GM12878 (cell line): ENCODE measurements around the gene PTPRN2. TPM values are rescaled to one million over a fixed set of nuclear protein-coding genes. Genes with fewer than 3 reads are reported as not detected.

ENCODE experiments used
- ATAC-seq: fragments of 200-7000 bp; cut with Tn5 transposase; 3 replicates; pipeline ENCODE4 v1.9.1; 2020; ENCODE audit warnings: mild to moderate bottlenecking, moderate library complexity
- BruUV-seq: library from RNA; stranded (reverse); fragments of 400-500 nt; replicated peaks from 2 replicates; lab custom pipeline; 2021; lab: Mats Ljungman, UMichigan
- CTCF ChIA-PET: fragments of 300-600 bp; sonication (Branson Sonifier 250); formaldehyde crosslinking; extraction: SDS; loops from one replicate; lab custom pipeline; 2021; ENCODE audit warnings: inconsistent platforms; lab: Yijun Ruan, JAX
- POLR2A ChIA-PET: fragments of 350-600 bp; formaldehyde crosslinking; extraction: SDS; loops from one replicate; lab custom pipeline; 2021; ENCODE audit warnings: inconsistent platforms; lab: Charles Lee
- RAD21 ChIA-PET: fragments of 300-600 bp; sonication (Branson Sonifier 250); formaldehyde crosslinking; loops from one replicate; lab custom pipeline; 2023; ENCODE audit warnings: antibody characterized with exemption; ENCODE audit not compliant: unreplicated experiment; lab: Charles Lee
- SMC1A ChIA-PET: fragments of 300-600 bp; sonication (Branson Sonifier 250); formaldehyde crosslinking; loops from one replicate; lab custom pipeline; 2023; ENCODE audit not compliant: unreplicated experiment, uncharacterized antibody; lab: Charles Lee
- DNase-seq: peaks from one replicate; pipeline ENCODE4 v3.0.0-alpha.2; 2011; ENCODE audit warnings: low read depth, low spot score
- FAIRE-seq: peaks from 3 replicates; lab custom pipeline; 2011; peaks lifted over from hg19 to GRCh38; lab: Jason Lieb, UNC
- H2AFZ ChIP-seq: 2 replicates; pipeline ENCODE4 v1.6.0; 2011; ENCODE audit warnings: low read depth, low read length, control low read depth; ENCODE audit not compliant: control insufficient read depth
- H3K27ac ChIP-seq: 2 replicates; pipeline ENCODE4 v1.5.1; 2011; ENCODE audit warnings: control low read depth; ENCODE audit not compliant: control insufficient read depth, insufficient read depth
- H3K27me3 ChIP-seq, 2 experiments: replicated peaks in 1 of 2; 2 replicates each; pipeline versions ENCODE4 v1.6.0 to v1.6.1; 2011; ENCODE audit warnings: low read length in 1 of 2; ENCODE audit not compliant: control insufficient read depth in 2 of 2, insufficient read depth in 2 of 2
- H3K36me3 ChIP-seq, 2 experiments: 2 replicates each; pipeline ENCODE4 v1.5.1; 2011; ENCODE audit warnings: low read length in 1 of 2; ENCODE audit not compliant: control insufficient read depth in 2 of 2, insufficient read depth in 2 of 2
- H3K4me1 ChIP-seq: 2 replicates; pipeline ENCODE4 v1.6.1; 2011; ENCODE audit warnings: mild to moderate bottlenecking, low read length, moderate library complexity, mixed read lengths; ENCODE audit not compliant: control insufficient read depth, insufficient read depth
- H3K4me2 ChIP-seq: 2 replicates; pipeline ENCODE4 v1.6.0; 2011; ENCODE audit warnings: control low read depth; ENCODE audit not compliant: control insufficient read depth, insufficient read depth
- H3K4me3 ChIP-seq: fragments of 200-600 bp; sonication (generic); 2 replicates; pipeline ENCODE4 v1.5.1; 2016
- H3K79me2 ChIP-seq: 2 replicates; pipeline ENCODE4 v1.6.0; 2011; ENCODE audit warnings: low read length; ENCODE audit not compliant: control insufficient read depth, insufficient read depth
- H3K9ac ChIP-seq: 2 replicates; pipeline ENCODE4 v1.8.0; 2011; ENCODE audit warnings: low read length, control low read depth, mixed read lengths; ENCODE audit not compliant: control insufficient read depth, insufficient read depth
- H3K9me3 ChIP-seq: replicated peaks from 3 replicates; pipeline ENCODE4 v1.5.1; 2011; ENCODE audit warnings: mild to moderate bottlenecking, low read length; ENCODE audit not compliant: control insufficient read depth, insufficient read depth
- H4K20me1 ChIP-seq: 2 replicates; pipeline ENCODE4 v1.6.0; 2011; ENCODE audit not compliant: control insufficient read depth, insufficient read depth
- ASH2L ChIP-seq: fragments of 300-600, 200-600 bp; sonication (generic); IDR thresholded peaks from 2 replicates; pipeline ENCODE4 v1.6.1; 2017; ENCODE audit warnings: low read depth, mild to moderate bottlenecking, borderline replicate concordance
- BACH1 ChIP-seq: fragments of 450-650 bp; IDR thresholded peaks from 2 replicates; pipeline ENCODE4 v1.6.1; 2017; ENCODE audit warnings: mild to moderate bottlenecking, borderline replicate concordance
- CEBPB ChIP-seq, 2 experiments: fragments of 150-350 bp in 1 of 2; IDR thresholded peaks; 2 replicates each; pipeline ENCODE4 v1.6.1; 2012 to 2014; ENCODE audit warnings: low read depth in 2 of 2, low read length in 2 of 2, borderline replicate concordance in 1 of 2, inconsistent platforms in 1 of 2
- HDGF ChIP-seq: fragments of 450-650 bp; IDR thresholded peaks from 2 replicates; pipeline ENCODE4 v1.6.1; 2016; ENCODE audit warnings: antibody characterized with exemption
- NFIC ChIP-seq: IDR thresholded peaks from 2 replicates; pipeline ENCODE4 v1.6.1; 2012; ENCODE audit warnings: low read depth, mild to moderate bottlenecking, inconsistent platforms, low read length, moderate library complexity
- NFYA ChIP-seq: IDR thresholded peaks from 2 replicates; pipeline ENCODE4 v1.6.1; 2011; ENCODE audit warnings: low read depth, mild to moderate bottlenecking, low read length, improper control_type of control experiment, borderline replicate concordance
- NR2C2 ChIP-seq: IDR thresholded peaks from 2 replicates; pipeline ENCODE4 v1.6.1; 2011; ENCODE audit warnings: borderline replicate concordance, low read depth; ENCODE audit not compliant: control insufficient read depth, insufficient read length
- PML ChIP-seq: IDR thresholded peaks from 2 replicates; pipeline ENCODE4 v1.6.1; 2012; ENCODE audit warnings: low read length, inconsistent platforms
- POLR2AphosphoS5 ChIP-seq: IDR thresholded peaks from 2 replicates; pipeline ENCODE4 v1.6.1; 2011; ENCODE audit warnings: mild to moderate bottlenecking, low read length, inconsistent platforms
- SRF ChIP-seq, 2 experiments: IDR thresholded peaks; 2 replicates each; pipeline ENCODE4 v1.6.1; 2011; ENCODE audit warnings: low read depth in 2 of 2, low read length in 2 of 2, mild to moderate bottlenecking in 1 of 2, moderate library complexity in 1 of 2
- STAT1 ChIP-seq: fragments of 450-650 bp; conservative IDR thresholded peaks from 2 replicates; pipeline ENCODE4 v1.6.1; 2014; ENCODE audit warnings: antibody characterized with exemption, mild to moderate bottlenecking
- ZNF274 ChIP-seq: IDR thresholded peaks from one replicate; pipeline ENCODE4 v1.8.0; 2011; ENCODE audit not compliant: insufficient read length, insufficient read depth
- WGBS: methylation state at CpG from one replicate; pipeline ENCODE4 v1.1.6; 2016; ENCODE audit warnings: low lambda C conversion rate; ENCODE audit not compliant: insufficient replicate concordance, insufficient coverage; ENCODE audit errors: missing lambda C conversion rate; 5-methylcytosine and 5-hydroxymethylcytosine counted together
- in situ Hi-C: fragments of 300-500 bp; cut with MboI; formaldehyde crosslinking; loops from 9 replicates; pipeline ENCODE4 v1.14.3; 2018; ENCODE audit warnings: mixed read lengths
- intact Hi-C: fragments of 100-400 bp; cut with micrococcal nuclease; formaldehyde crosslinking; loops from one replicate; pipeline ENCODE4 v1.14.2; 2022; ENCODE audit not compliant: unreplicated experiment
- polyA plus RNA-seq, 11 experiments: library from polyadenylated mRNA; depleted of rRNA in 4 of 11; unstranded in 6 of 11; stranded (reverse) in 5 of 11; fragments of >200 nt; fragmentation: Nextera tagmentation in 4 of 11; fragmentation: Illumina TruSeq in 1 of 11; extraction: Ambion mirVana in 4 of 11; extraction: Trizol in 1 of 11; gene quantifications; 1 replicate in 1 of 11; 2 replicates in 10 of 11; pipeline versions ENCODE4 v1.2.1 to v1.2.3, GENCODE V29; 2011 to 2016; ENCODE audit warnings: inconsistent platforms in 2 of 11, missing spikeins in 2 of 11, low read depth in 1 of 11
- total RNA-seq, 4 experiments: library from RNA; depleted of rRNA in 3 of 4; stranded (reverse); fragments of >200 nt in 3 of 4; fragmentation: Illumina TruSeq in 1 of 4; extraction: Trizol in 1 of 4; gene quantifications; 2 replicates each; pipeline versions ENCODE4 v1.2.1 to v1.2.3, GENCODE V29; 2013 to 2021
- TF ChIP-seq, protein P1 (sequence below): IDR thresholded peaks from 2 replicates; pipeline ENCODE4 v1.6.1; 2012; ENCODE audit warnings: low read length, inconsistent platforms
- TF ChIP-seq, protein P2 (sequence below): IDR thresholded peaks from 2 replicates; pipeline ENCODE4 v1.6.1; 2011; ENCODE audit warnings: mild to moderate bottlenecking, low read depth, low read length, moderate library complexity; ENCODE audit not compliant: insufficient replicate concordance

Gene PTPRN2
- total and polyA plus RNA-seq, 10 of the 15 experiments (the other 5 are each of a cell fraction or from before 2014, with no cell fraction given), result 5.4 TPM; not detected in 9

DNA sequence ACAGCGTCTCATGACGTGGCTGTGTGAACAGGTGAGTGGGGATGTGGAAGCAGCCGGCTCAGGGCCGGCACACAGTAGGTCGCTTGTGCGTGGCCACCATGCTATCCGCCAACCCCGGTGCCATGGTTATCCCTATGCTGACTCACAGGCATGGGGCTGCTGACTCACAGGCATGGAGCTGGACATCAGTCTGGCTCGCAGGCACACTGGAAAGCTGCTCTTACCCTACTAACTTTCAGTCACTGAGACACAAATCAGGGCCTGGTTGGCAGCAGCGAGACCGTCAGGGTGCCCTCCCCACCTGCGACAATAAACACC, 341.9 kb downstream of the PTPRN2 start:
- no peaks in the 10 kb centered on the region for H3K79me2 ChIP-seq
- BruUV-seq, result no TSS peak
- ChIA-PET CTCF (no interaction called here), SMC1A (no interaction called here), RAD21 (no interaction called here), POLR2A (no interaction called here)
- DNase-seq (no peak), FAIRE-seq (no peak), ATAC-seq (no peak)
- TF ChIP-seq SRF (IDR thresholded peaks at IDR 0.05; ENCODE audit: low read depth in 2 of 2, low read length in 2 of 2) (no peak), ZNF274 (no peak), NFIC (no peak), ASH2L (no peak)
- H4K20me1 ChIP-seq, result no peaks in the 10 kb centered on the region
- H2AFZ ChIP-seq, result no peak overlapping the region
- no peak overlapping the region for H3K27ac ChIP-seq
- no peak overlapping the region for H3K9ac ChIP-seq
- intact Hi-C loops, result no loop called here
- WGBS, result 65% methylated on average over 12 of the region's 12 CpGs
- no peak overlapping the region for H3K4me3 ChIP-seq
- peaks cover 3% of the 10 kb centered on the region; the same call in 1 of the 3 replicates for H3K9me3 ChIP-seq
- no peaks in the 10 kb centered on the region for H3K36me3 ChIP-seq
- no peaks in the 10 kb centered on the region for H3K27me3 ChIP-seq
- in situ Hi-C loops, result no loop called here
- H3K4me1 ChIP-seq, result no peaks in the 10 kb centered on the region
- H3K4me2 ChIP-seq, result no peak overlapping the region

DNA sequence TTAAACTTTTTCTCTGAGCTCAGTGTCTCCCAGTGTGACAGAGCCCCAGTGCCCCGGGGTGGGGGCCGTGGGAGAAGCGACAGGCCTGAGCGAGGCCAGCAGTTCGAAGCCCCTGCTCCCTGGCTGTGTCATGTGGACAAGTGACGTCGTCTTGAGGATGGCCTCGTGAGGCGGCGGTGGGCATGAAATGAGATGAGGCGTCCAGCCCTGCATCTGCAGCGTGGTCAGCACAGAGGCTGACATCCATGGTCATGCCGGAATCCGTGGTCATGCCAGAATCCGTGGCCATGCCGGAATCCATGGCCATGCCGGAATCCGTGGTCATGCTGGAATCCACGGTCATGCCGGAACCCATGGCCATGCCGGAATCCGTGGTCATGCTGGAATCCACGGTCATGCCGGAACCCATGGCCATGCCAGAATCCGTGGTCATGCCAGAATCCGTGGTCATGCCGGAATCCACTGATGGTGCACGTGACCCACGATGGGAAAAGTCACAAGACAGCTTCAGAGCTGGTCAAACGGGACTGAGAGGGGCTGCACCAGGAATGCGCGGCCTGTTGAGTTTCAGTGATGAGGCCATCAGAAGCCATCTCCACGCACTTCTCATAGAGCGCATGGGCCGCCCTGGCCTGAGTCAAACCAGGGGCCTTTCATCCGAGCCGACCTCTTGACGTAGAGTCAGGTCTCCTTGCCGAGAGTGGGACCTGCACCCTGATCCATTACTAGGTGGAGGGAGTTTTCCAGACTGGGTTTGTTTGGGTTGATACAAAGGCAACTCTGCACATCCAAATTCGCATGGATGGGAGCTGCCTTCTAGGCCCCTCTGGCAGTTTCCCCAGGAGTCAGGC, 342.5 kb downstream of the PTPRN2 start:
- H3K4me3 ChIP-seq, result no peak overlapping the region
- H3K9me3 ChIP-seq, result peaks cover 3% of the 10 kb centered on the region; the same call in 1 of the 3 replicates
- no peak overlapping the region for H3K27ac ChIP-seq
- BruUV-seq, result no TSS peak
- 65% methylated on average over 37 of the region's 40 CpGs for WGBS
- H3K4me1 ChIP-seq, result no peaks in the 10 kb centered on the region
- H4K20me1 ChIP-seq, result no peaks in the 10 kb centered on the region
- ChIA-PET CTCF (no interaction called here), RAD21 (no interaction called here), SMC1A (no interaction called here), POLR2A (no interaction called here)
- no peaks in the 10 kb centered on the region for H3K36me3 ChIP-seq
- no peak overlapping the region for H3K4me2 ChIP-seq
- in situ Hi-C loops, result no loop called here
- intact Hi-C loops, result no loop called here
- ATAC-seq (no peak), DNase-seq (no peak), FAIRE-seq (no peak)
- no peak overlapping the region for H2AFZ ChIP-seq
- no peak overlapping the region for H3K9ac ChIP-seq
- no peaks in the 10 kb centered on the region for H3K79me2 ChIP-seq
- H3K27me3 ChIP-seq, result no peaks in the 10 kb centered on the region
- TF ChIP-seq CEBPB (IDR thresholded peaks at IDR 0.05; ENCODE audit: borderline replicate concordance in 1 of 2, low read depth in 2 of 2, low read length in 2 of 2), result no peak
- TF ChIP-seq STAT1, result no peak
- no peak for TF ChIP-seq NR2C2
- TF ChIP-seq POLR2AphosphoS5, result no peak
- no peak for TF ChIP-seq HDGF
- TF ChIP-seq NFYA, result no peak
- TF ChIP-seq, protein P1, sequence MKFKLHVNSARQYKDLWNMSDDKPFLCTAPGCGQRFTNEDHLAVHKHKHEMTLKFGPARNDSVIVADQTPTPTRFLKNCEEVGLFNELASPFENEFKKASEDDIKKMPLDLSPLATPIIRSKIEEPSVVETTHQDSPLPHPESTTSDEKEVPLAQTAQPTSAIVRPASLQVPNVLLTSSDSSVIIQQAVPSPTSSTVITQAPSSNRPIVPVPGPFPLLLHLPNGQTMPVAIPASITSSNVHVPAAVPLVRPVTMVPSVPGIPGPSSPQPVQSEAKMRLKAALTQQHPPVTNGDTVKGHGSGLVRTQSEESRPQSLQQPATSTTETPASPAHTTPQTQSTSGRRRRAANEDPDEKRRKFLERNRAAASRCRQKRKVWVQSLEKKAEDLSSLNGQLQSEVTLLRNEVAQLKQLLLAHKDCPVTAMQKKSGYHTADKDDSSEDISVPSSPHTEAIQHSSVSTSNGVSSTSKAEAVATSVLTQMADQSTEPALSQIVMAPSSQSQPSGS, result no peak
- TF ChIP-seq BACH1, result no peak
- TF ChIP-seq PML, result no peak
- TF ChIP-seq, protein P2, sequence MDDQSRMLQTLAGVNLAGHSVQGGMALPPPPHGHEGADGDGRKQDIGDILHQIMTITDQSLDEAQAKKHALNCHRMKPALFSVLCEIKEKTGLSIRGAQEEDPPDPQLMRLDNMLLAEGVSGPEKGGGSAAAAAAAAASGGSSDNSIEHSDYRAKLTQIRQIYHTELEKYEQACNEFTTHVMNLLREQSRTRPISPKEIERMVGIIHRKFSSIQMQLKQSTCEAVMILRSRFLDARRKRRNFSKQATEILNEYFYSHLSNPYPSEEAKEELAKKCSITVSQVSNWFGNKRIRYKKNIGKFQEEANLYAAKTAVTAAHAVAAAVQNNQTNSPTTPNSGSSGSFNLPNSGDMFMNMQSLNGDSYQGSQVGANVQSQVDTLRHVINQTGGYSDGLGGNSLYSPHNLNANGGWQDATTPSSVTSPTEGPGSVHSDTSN, result no peak
